Right atrium auricular region (tissue), 2 donors: ENCODE measurements around the gene PKNOX1. TPM values are rescaled to one million over a fixed set of nuclear protein-coding genes. Genes with fewer than 3 reads are reported as not detected.
"Not testable (repeated sequence)": the region's sequence is repeated elsewhere in the genome, so short reads cannot be mapped to it uniquely, and the experiment has no call there.

Source experiments
- DNase-seq: peaks from one replicate; pipeline ENCODE4 v3.0.0-alpha.2; 2019; ENCODE audit warnings: low spot score
- H3K27ac ChIP-seq, 2 donors: fragments of 200-600 bp; sonication (generic); 1 replicate in 1 of 2; 2 replicates in 1 of 2; pipeline ENCODE4 v1.5.1; 2016 to 2019
- H3K27me3 ChIP-seq, 2 donors: fragments of 200-600 bp; sonication (generic); one replicate each; pipeline versions ENCODE4 v1.5.1 to v1.6.0; 2017 to 2019
- H3K36me3 ChIP-seq: fragments of 200-600 bp; sonication (generic); one replicate; pipeline ENCODE4 v1.5.1; 2016
- H3K4me1 ChIP-seq, 2 donors: fragments of 200-600 bp; sonication (generic); one replicate each; pipeline versions ENCODE4 v1.5.1 to v1.6.0; 2017 to 2019
- H3K4me3 ChIP-seq, 2 donors: fragments of 200-600 bp; sonication (generic); 1 replicate in 1 of 2; 2 replicates in 1 of 2; pipeline ENCODE4 v1.5.1; 2017 to 2019; ENCODE audit warnings: mild to moderate bottlenecking in 1 of 2, moderate library complexity in 1 of 2
- H3K9me3 ChIP-seq, 2 donors: fragments of 200-600 bp; sonication (generic); one replicate each; pipeline ENCODE4 v1.5.1; 2019
- total RNA-seq, 2 donors: library from RNA; depleted of rRNA; stranded (reverse); fragments of >200 nt; gene quantifications; one replicate each; pipeline ENCODE4 v1.1.0, GENCODE V29; 2016
- TF ChIP-seq, protein P1 (sequence below), 2 donors: fragments of 200-600 bp; sonication (generic); IDR thresholded peaks; one replicate each; pipeline ENCODE4 v1.5.1; 2019; ENCODE audit warnings: antibody characterized with exemption in 2 of 2

Gene PKNOX1
- total RNA-seq, 2 donors from 2014 or later: 7.5 to 10.1 TPM

DNA sequence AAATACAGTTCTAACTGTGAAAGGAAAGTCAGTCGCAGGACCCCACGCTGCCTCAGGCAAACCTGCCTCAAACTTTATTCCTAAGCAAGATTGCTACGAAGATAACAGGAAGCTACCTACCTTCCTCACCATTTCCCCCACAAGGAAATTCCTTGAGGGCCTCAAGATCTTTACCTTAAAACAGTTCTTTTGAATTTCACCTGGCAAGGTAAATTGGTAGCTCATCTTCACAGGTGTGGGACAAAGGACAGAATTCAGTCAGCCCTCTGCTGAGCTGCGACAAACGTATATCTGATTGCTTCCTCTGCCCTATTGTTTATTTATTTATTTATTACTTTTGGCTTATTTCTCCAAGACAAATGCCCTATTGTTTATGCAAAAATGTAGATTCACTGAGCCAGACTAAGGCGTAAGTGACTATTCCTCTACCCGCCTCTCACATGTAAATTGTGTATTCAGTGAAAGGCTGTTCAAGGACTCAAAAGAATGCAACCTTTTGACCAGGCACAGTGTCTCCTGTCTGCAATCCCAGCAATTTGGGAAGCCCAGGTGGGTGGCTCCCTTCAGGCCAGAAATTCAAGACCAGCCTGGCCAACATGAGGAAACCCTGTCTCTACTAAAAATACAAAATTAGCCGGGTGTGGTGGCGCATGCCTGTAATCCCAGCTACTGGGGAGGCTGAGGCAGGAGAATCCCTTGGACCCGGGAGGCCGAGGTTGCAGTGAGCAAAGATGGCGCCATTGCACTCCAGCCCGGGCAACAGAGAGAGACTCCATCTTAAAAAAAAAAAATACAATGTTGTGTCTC lies 17.3 kb upstream of the PKNOX1 start:
- Histone ChIP-seq H3K4me3 (no peak overlapping the region), H3K9me3 (no peaks in the 10 kb centered on the region), H3K27me3 (no peaks in the 10 kb centered on the region), H3K27ac (no peak overlapping the region), H3K4me1 (no peaks in the 10 kb centered on the region), H3K36me3 (no peaks in the 10 kb centered on the region)
- TF ChIP-seq, protein P1, sequence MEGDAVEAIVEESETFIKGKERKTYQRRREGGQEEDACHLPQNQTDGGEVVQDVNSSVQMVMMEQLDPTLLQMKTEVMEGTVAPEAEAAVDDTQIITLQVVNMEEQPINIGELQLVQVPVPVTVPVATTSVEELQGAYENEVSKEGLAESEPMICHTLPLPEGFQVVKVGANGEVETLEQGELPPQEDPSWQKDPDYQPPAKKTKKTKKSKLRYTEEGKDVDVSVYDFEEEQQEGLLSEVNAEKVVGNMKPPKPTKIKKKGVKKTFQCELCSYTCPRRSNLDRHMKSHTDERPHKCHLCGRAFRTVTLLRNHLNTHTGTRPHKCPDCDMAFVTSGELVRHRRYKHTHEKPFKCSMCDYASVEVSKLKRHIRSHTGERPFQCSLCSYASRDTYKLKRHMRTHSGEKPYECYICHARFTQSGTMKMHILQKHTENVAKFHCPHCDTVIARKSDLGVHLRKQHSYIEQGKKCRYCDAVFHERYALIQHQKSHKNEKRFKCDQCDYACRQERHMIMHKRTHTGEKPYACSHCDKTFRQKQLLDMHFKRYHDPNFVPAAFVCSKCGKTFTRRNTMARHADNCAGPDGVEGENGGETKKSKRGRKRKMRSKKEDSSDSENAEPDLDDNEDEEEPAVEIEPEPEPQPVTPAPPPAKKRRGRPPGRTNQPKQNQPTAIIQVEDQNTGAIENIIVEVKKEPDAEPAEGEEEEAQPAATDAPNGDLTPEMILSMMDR (IDR thresholded peaks at IDR 0.05): no peak
- DNase-seq: no peak

- H3K4me3 ChIP-seq, H3K9me3 ChIP-seq, H3K27me3 ChIP-seq, H3K4me1 ChIP-seq, H3K27ac ChIP-seq, H3K36me3 ChIP-seq, DNase-seq: not testable (repeated sequence)
These were observed 16.2 kb upstream of the PKNOX1 start for GRCh38 chr21:42958122-42958521.

- Histone ChIP-seq H3K27ac (no peak overlapping the region), H3K27me3 (no peaks in the 10 kb centered on the region), H3K36me3 (no peaks in the 10 kb centered on the region), H3K4me3 (no peak overlapping the region), H3K9me3 (no peaks in the 10 kb centered on the region), H3K4me1 (no peaks in the 10 kb centered on the region)
- DNase-seq: no peak
- TF ChIP-seq, protein P1 (IDR thresholded peaks at IDR 0.05): no peak
These were observed 14.6 kb upstream of the PKNOX1 start for GRCh38 chr21:42959728-42960127.

GRCh38 chr21:42962380-42963007 lies 11.9 kb upstream of the PKNOX1 start:
- no peak overlapping the region for H3K27ac ChIP-seq
- no peak for DNase-seq
- H3K27me3 ChIP-seq: no peaks in the 10 kb centered on the region
- no peaks in the 10 kb centered on the region for H3K4me1 ChIP-seq
- no peaks in the 10 kb centered on the region for H3K36me3 ChIP-seq
- TF ChIP-seq, protein P1 (IDR thresholded peaks at IDR 0.05): no peak
- no peaks in the 10 kb centered on the region for H3K9me3 ChIP-seq
- H3K4me3 ChIP-seq: no peak overlapping the region

DNA sequence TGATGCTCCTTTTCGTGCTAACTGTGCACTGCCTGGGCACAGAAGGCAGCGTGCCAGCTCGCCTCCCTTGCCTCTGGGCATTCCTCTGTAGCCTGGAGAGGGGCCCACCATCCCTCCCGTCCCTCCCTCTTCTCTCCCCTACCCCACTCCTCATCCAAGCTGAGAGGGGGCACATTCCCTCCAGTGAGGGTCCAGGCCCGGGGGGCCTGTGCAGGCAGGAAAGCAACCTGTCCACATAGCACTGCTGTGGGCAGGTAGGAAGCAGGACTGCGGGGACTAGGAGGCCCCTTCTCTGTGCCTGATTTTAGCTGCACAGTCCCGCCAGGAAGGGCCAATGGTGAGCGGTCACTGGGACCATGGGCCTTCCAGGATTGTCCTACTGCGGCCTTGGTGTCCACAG lies 10.3 kb upstream of the PKNOX1 start:
- Histone ChIP-seq H3K27me3 (no peaks in the 10 kb centered on the region), H3K9me3 (no peaks in the 10 kb centered on the region), H3K36me3 (no peaks in the 10 kb centered on the region), H3K27ac (no peak overlapping the region), H3K4me3 (no peak overlapping the region), H3K4me1 (no peaks in the 10 kb centered on the region)
- DNase-seq: no peak
- TF ChIP-seq, protein P1 (IDR thresholded peaks at IDR 0.05): no peak

- no peaks in the 10 kb centered on the region for H3K36me3 ChIP-seq
- H3K9me3 ChIP-seq: no peaks in the 10 kb centered on the region
- TF ChIP-seq, protein P1 (IDR thresholded peaks at IDR 0.05): no peak
- no peaks in the 10 kb centered on the region for H3K27me3 ChIP-seq
- H3K27ac ChIP-seq: no peak overlapping the region
- no peaks in the 10 kb centered on the region for H3K4me1 ChIP-seq
- no peak overlapping the region for H3K4me3 ChIP-seq
- no peak for DNase-seq
These were observed 9.7 kb upstream of the PKNOX1 start for GRCh38 chr21:42964546-42965210.
